GM19324 (cell line): Measurements from ENCODE around the gene BCL2L12.
"Not testable (repeated sequence)": the region's sequence is repeated elsewhere in the genome, so short reads cannot be mapped to it uniquely, and the experiment has no call there.

Experiments
- ATAC-seq: cut with Tn5 transposase; IDR thresholded peaks from one replicate; pipeline ENCODE4 v1.9.1; 2021; ENCODE audit warnings: mild to moderate bottlenecking, moderate library complexity; ENCODE audit not compliant: unreplicated experiment, low FRiP score

Gene BCL2L12

DNA sequence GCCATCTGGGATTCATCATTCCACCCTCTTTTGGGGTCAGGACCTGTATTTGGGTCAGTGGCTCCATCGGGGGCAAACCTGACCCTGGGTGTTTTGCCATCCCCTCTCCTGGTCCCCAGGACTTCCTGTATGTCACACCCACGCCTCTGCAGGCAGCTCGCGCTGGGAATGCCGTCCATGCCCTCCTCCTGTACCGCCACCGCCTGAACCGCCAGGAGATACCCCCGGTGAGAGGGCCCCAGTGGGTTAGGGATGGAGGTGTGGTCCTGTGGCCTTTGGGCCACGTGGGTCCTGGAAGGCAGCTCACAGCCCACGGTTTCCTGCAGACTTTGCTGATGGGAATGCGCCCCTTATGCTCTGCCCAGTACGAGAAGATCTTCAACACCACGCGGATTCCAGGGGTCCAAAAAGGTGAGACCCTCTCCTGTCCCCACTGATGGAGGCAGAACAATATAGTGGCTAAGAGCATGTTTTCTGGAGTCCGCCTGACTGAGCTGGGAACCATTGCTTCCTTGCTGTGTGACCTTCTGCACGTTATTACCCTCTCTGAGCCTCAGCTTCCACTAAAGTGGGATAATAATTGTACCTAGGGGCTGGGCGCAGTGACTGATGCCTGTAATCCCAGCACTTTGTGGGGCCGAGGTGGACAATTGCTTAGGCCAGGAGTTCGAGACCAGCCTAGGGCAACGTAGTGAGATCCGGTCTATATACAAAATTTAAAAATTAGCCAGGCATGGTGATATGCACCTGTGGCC, 39.3 kb downstream of the BCL2L12 start:
- no peak for ATAC-seq

- ATAC-seq: no peak
Measured at GRCh38 chr19:49705919-49706318, 40.2 kb downstream of the BCL2L12 start.

- no peak for ATAC-seq
Measured at GRCh38 chr19:49710372-49710951, 44.7 kb downstream of the BCL2L12 start.

- ATAC-seq: no peak
Measured at GRCh38 chr19:49712397-49712859, 46.7 kb downstream of the BCL2L12 start.

DNA sequence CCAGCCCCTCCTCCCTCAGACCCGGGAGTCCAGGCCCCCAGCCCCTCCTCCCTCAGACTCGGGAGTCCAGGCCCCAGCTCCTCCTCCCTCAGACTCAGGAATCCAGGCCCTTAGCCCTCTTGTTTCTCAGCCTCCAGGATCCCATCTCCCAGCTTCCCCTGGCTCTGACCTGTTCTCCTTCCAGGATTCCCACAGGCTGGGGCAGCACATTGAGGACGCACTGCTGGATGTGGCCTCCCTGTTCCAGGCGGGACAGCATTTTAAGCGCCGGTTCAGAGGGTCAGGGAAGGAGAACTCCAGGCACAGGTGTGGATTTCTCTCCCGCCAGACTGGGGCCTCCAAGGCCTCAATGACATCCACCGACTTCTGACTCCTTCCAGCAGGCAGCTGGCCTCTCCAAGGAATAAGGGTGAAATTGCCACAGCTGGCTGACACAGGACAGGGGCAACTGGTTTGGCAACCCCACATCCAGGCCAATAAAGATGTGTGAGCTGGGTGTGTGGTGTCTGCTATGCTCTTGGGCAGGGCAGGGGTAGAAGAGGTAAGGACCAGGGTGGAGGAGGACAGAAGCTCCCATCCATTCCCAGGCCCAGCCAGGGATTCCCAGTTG, 47.6 kb downstream of the BCL2L12 start:
- ATAC-seq: no peak

- ATAC-seq: no peak
Measured at GRCh38 chr19:49716154-49716553, 50.4 kb downstream of the BCL2L12 start.

- ATAC-seq: no peak
Measured at GRCh38 chr19:49718511-49718910, 52.8 kb downstream of the BCL2L12 start.

DNA sequence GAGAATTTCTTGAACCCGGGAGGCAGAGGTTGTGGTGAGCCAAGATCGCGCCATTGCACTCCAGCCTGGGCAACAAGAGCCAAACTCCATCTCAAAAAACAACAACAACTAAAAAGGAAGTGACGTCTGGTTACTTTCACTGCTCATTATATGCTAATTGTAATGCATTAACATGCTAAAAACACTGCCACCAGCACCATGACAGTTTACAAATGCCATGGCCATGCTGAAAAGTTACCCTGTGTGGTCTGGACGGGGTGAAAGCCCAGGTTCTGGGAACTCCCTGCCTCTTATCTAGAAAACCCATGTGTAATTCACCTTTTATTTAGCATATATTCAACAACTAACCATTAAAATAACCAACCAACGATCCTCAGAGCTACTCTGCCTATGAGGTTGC, 53.3 kb downstream of the BCL2L12 start:
- no peak for ATAC-seq

- not testable (repeated sequence) for ATAC-seq
Measured at GRCh38 chr19:49719420-49719819, 53.7 kb downstream of the BCL2L12 start.
